Activated CD8-positive, alpha-beta memory T cell treated with anti-CD3 and anti-CD28 coated beads for 24 hours (primary cell): Measurements from ENCODE around the gene COL8A2.

Source experiments
- DNase-seq: peaks from one replicate; pipeline ENCODE4 v3.0.0-alpha.2; 2020

COL8A2 gene

DNA sequence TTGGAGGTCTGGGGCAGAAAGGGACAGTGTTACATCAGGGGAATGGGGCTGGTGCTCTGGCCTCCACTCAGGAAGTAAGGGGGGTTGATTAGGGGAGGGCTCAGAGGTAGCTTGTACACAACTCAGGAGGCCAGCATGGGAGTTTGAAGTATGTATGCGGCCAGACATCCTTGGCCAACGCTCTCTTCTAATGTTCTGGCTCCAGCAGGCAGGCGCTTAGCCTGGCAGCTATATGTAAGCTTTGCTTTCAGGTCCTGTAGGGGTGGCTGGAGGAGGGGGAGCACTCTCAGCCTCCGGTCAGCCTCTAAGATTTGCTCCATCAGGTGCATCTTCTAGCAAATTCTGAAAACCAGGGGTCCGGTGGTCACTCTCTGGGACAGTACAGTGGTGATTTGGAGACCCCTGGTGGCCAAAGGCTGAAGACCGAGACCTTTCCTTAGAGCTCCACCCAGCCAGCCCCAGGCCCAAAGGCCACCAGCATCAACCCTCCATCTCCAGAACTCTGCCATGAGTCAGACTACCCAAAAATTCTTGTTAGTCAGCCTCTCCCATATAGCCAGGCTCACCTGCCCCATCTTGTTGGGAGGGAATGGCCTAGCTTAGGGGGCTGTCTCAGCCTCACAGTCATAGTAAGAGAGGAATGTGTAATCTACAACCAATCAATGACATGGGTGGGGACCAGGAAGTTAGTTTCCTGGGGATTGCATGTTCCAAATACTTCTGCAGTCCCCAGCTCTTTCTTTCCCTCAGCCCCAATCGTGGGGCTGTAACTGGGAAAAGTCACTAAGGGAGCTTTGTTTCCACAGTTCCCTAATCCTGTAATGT is 9.7 kb upstream of the COL8A2 start:
- peak; percentile 73 for DNase-seq

DNA sequence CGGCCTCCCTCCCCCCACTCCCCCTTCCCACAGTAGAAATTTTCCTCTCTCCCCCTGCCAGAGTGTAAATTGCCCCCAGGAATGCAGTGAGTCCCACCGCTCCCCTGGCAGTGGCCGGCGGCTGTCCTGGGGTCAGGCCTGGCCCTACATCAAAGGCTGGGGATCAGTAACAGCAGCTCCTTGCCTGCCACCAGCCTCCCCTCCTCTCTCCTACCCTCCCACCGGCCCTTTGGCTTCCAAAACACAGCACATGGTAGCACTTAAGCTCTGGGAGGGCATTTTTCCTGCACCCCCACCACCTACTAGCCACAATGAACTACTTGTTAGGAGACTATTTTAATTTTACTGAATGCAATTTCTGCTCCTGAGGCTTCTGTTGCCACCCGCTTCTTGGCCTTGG is 9.0 kb upstream of the COL8A2 start:
- DNase-seq, result no peak

DNA sequence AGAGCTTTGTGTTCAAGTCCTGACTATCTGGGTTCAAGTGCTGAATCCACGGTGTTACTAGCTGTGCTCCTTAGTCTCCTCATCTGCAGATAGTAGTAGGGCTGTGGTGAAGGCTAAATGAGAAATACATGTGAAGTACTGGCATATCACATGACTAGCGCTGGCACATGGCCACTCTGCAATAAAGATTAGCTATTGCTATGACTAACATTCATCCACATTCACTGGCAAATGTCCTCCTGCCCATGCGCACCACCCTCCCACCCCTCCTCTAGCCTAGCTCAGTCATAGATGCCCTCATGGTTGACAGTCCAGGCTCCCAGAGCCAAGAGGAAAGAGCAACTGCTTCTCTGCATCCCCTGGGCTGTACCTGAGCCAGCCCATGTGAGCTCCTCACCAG is 8.5 kb upstream of the COL8A2 start:
- DNase-seq, result no peak

DNA sequence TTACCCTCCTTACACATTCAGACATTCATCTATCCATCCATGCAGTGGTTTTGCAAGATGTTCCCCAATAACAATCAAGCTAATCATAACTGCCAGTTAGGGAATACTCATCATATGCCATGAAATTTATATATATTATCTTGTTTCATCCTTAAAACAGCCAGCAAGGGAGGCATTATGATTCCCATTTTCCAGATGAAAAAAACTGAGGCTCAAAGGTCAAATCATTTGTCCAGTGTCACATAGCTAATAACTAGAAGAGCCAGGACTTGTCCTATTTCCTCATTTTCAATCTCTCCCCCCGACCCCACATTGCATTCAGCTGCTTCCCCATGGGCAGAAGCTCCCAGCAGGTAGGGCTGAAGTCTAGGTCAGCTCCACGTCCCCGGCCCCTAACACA is 7.0 kb upstream of the COL8A2 start:
- no peak for DNase-seq

DNA sequence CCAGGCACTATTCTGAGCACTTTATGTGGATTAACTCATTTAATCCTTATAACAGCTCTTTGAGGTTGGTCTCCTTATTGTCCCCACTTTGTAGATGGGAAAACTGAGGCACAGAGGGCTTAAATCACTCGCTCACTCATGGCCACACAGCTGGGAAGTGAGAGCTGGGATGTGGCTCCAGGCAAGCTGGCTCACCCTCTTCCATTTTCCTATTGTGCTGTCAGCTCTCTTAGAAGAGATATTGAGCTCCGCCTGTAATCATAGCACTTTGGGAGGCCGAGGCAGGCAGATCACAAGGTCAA is 3.8 kb upstream of the COL8A2 start:
- no peak for DNase-seq

DNA sequence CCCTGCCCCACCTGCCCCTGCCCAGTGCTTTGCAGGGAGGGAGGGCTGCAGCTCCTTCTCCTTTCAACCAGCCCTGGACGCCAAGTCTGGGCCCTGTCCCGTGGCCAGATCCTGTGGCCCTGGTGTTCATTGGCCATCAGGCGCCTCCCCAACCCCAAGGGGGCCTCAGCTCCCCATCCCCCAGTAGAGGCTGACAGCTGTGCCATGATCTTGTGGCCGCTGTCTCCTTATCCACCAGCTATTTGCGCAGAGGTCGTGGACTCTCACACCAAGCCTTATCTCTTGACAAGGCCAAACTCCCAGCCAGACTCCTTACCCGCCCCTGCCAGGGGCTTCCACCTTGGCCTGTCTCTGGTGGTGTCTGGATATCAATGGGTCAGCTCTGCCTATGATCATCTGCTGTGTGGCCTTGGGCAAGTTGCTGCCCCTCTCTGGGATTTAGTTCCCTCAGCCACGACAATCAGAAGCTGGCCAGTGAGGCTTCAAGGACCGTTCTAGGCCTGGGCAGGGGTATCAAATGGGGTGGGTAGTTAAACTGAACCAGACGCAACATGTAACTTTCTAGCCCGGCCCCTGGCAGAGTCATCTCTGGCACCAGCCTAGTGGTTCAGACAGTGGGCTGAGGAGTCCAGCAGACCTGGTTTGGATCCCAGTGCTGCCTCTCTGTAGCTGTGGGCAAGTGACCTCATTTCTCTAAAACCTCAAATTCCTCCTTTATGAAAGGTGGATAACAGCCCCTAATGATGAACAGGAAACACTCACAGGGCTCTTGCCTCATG is 3.3 kb upstream of the COL8A2 start:
- DNase-seq, result no peak

DNA sequence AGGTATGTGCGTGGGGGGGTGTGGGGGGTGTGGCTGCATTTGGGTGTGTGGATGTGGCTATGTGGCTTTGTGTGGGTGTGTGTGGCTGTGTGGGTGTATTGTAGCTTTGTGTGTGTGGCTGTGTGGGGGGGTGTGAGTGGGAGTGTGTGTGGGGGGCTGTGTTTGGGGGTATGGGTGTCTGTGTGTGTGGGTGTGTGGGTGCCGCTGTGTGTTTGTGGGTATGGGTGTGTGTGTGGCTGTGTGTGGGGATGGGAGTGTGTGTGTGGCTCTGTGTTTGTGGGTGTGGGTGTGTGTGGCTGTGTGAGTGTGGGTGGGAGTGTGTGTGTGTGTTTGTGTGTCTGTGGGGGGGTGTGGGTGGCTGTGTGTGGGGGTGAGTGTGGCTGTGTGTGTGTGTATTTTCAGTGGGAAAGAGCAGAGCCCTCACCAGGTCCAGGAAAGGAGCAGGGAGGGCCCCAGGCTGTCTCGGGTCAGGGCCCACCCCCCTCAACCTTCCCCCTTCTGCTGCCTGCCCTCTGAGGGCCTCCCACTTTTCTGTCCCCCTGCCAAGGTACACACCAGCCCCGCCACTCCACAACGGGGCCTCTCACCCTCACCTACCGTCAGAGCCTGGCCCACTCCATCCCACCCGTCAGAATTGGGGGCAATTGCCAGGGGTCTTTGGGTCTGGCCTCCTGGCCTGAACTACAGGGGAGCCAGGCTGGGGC is 1.9 kb upstream of the COL8A2 start:
- no peak for DNase-seq

DNA sequence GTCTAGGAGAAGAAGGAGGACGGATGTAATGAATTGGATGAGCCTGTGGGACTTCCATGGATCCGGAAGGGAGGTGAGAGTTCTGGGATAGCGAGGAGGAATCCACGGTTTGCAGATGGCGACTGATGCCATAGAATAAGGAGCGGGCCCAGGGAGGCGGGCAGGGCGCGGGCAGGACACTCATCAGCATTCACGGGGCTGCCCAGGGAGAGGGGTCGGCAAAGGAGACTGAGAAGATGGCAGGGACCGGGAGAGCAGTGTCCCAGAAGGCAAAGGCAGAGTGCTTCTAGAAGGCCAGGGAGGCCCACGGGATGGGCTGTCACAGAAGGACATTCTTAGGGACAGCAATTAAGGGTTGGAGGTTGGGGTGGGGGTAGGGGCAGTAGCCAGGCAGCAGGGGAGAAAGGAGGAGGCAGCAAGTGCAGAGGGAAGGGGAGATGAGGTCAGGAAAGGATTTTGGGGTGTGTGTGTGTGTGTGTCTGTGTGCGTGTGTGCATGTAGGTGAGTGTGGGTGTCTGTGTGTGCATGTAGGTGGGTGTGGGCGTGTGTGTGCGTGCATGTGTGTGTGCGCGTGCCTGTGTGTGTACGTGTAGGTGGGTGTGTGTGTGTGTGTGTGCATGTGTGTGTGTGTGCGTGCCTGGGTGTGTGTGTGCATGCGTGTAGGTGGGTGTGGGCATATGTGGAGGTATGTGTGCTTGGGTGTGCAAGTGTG is 1.1 kb upstream of the COL8A2 start:
- DNase-seq, result no peak

DNA sequence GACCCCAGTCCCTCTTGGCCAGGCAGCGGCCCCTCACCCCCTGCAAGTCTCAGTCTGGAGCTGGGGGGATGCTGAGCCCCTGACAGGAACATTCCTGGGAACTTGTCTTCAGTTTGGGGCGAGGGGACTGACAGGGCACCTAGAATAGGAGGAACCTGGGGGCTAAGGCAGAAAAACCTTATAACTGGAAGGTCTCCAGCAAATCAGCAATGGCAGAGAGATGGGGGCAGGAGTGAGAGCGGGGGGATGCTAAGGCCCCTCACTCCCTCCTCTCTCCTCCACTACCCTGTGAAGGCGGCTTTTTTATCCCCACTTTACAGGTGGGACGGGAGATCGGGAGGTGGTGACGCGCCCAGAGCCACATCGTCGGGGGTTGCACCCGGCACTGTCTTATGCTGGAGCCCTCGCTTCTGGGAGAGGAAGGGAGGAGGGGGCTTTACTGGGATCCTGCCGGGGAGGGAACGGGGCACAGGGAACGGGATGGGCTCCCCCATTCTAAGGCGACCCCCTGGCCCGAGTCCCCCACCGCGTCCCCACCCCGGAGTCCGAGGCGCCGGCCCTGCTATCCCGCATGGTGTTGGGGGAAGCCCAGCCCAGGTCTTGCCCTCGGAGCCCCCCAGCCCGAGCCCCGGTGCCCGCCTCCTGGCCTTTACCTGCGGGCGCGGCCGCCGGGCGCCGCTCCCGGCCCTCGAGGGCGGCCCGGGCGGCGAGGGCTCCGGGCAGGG is 456 bp downstream of the COL8A2 start:
- no peak for DNase-seq

DNA sequence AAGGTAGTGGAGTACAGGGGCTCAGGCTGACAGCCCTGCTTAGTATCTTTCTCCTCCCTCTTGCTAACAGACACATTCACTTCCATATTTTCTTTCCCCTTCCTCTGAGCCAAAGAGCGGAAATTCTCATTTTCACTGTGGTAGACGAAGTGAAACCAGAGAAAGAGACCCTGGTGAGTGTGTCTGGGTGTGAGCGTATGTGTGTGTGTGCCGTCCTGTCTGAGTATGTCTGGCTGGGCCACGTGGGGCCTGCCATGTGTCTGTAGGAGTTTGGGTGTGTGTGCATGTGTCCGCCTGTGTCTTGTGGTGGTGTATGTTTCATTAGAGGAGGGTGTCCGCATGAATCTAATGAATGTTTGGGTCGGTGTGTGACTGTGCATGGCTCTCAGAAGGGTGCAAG is 1.7 kb downstream of the COL8A2 start:
- no peak for DNase-seq

DNA sequence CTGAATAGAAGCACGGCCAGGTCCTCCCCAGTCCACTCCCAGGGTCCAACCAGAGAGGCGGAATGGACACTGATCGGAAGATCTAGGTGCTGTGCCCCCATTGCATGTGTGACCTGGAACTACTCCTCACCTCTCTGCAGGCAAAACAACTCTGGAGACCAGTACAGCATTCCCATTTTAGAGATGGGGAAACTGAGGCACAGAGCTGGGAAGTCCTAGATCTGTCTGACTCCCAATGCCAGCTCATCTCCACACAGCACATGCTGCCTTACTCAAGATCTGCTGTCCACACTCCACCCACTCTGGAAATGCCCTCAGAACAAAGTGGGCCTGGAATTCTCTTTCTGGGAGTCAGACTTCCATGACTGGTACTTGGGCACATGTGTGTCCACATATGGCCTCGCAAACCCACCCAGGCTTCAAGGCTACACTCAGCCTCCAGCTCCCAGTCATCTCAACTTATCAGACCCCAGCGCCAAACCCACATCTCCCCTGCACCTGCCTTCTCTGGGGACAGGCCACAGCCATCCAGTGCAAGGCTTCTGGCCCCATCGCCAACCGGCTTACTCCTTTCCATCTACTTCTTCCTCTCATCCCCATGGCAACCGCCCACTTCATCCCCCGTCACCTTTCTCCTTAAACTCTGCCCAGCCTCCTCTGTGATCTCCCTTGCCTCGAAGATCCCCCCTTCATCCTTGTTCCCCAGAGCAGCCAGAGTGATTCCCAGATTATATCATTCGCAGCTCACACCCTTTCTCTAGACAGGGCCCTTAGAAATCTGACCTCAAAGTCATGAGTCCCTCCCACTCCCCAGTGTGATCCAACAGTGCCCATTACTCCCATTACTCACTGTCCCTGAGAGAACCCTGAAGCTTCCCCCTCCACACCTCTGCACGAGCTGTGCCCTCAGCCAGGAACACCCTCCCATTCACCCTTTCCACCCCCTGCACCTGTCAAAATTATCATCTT is 2.7 kb downstream of the COL8A2 start:
- DNase-seq, result no peak

DNA sequence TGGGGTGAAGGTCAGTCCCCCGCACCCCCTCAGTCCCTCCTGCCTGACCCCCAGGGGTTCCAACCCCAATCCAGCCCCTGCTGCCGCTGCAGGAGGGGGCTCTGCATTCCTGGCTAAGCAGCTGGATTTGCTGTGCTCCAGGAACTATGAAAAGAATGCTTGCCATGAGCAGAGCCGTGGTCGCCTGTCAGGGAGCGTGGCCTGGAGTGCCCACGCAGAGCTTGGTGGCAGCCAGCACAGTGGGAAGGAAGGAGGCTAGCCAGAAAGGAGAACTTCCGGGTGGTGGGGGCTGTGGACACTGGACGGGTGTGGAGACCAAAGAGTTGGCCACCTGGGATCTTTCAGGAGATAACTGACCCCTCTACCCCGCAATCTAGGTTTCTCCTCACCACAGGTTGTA is 5.6 kb downstream of the COL8A2 start:
- DNase-seq, result no peak

DNA sequence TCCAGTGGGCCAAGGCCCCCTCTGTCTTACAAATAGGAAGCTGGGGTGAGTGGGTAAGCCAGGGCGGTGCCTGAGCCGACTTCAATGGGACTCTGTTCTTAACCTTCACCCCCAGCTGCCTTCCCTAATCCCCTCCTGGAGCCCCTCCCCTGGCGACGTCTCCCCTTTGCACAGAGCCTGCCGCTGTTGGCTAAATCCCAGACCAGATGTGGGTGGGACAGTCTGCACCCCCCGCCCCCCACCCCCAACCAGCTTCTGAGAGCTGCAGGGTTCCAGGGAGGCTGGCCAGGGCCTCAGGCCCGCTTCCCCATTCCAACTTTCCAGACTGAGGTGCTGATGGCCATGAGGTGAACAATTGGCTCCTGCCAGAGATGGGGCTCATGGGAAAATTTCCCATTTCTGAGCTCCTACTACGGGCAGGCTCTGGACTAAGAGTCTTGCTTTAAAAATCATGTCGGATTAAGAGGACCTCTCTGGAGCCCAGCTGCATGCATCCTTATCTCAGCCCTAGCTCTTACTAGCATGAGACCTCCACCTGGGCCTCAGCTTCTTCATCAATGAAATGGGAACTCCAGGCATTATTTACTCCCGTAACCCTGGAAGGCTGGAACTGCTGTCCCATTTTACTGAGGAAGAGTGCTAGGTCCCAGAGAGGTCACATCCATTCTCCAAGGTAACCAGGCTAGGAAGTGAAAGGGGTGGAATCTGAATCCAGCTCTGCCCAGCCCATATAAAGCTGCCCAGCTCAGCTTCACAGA is 6.4 kb downstream of the COL8A2 start:
- no peak for DNase-seq

DNA sequence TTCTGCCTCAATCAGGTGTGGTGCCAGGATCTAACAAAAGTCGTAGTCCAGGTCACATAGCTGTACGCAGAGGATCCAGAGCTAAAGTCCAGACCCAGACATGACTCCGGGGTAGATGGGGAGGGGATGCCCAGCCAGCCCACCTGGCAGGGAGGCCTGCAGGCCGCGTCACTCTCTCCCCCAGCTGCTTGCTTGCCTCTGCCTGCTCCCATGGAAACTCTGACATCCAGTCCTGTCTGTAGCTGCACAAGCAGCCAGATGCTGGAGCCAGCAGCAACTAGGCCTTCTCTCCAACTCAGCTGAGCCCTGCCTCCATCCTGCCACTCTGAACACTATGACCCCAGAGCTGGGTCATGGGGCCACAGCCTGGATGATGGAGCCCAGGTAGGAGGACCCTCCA is 8.1 kb downstream of the COL8A2 start:
- DNase-seq, result no peak

DNA sequence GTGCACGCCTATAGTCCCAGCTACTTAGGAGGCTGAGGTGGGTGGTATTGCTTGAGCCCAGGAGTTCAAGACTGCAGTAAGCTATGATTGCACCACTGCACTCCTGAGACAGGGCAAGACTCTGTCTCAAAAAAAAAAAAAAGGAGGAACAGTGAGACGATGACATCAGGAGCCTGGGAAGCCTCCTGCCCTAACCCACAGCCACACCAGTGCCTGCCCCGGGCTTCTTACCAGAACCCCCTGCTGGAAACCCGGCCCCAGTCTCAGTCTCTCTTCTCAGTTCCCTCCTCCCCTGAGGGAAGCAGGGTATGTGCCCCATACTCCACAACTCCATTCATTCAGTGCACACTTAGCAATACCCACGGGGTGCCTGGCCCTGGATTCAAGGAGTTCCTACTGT is 9.1 kb downstream of the COL8A2 start:
- no peak for DNase-seq

DNA sequence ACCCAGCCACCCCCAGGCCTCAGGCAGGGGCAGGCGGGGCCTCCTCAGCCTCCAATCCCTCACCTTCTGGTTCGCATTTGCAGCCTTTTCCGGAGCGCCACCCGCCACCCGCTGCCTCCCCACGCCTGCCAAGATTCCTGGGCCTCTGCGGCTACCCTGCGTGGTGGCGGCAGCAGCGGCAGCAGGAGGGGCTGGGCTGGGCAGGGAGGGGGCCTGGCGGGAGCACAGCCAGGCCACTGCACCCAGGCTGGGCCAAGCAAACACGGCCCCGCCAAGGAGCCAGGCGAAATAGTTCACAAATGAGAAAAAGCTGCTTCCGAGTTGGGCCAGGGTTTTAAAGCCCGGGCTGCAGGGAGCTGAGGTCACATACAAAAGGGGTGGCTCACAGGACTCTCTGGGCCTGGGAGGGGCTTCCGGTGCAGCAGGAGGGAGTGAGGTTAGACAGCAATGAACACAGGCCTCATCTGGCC is 9.8 kb downstream of the COL8A2 start:
- DNase-seq, result no peak

DNA sequence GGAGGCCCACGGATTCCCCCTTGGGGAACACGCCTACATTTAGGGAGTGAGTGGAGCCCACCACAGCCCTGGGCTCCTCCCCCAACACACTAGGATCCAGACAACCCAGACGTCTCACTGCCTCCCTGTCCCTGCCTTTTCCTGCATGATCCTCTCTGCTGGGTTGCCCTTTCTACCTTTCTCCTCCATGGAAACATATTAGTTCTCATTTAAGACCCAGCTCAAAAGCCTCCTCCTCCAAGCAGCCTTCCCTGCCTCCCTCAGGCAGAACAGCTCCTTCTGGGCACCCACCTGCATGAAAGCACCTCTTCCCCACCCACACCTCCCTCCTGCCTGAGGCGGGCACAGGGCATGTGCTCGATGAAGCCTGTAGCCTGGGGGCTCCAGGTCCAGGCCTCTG is 10.7 kb downstream of the COL8A2 start:
- DNase-seq, result no peak

DNA sequence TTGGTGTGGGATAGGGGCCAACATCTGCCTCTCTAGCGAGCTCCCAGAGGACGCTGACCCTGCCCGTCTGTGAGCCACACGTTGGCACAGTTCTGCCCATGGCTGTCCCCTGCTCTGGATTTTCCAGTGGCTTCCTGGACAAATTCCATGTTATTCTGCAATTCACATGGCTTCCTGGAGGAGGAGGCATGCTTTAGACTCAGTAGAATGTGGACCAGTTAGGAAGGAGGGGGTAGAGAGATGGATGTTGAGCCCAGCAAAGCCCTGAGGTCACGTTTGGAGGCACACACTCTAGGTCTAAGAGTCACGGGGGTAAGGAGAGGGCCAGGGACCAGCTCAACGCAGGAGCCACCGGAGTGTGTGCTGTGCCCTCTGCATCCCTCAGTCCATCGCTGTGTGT is 12.2 kb downstream of the COL8A2 start:
- DNase-seq, result no peak

DNA sequence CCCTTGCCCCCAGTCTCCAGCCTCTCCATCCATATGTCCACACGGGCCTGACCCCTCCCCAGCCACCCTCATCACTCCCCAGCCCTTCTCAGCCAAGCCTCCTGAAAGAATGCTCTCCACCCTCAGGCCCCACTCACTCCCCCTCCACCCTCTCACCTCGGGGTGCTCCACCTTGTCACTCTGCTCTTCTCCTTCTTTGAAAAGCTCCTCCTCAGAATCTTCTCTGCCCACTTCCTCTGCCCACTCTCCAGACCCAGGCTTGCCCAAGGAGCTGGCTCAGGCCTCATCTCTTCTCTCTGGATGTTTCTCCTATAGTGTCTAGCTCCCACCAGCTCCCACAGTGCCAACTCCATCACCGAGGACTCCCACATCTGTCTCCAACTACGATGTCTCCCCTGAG is 13.9 kb downstream of the COL8A2 start:
- no peak for DNase-seq

DNA sequence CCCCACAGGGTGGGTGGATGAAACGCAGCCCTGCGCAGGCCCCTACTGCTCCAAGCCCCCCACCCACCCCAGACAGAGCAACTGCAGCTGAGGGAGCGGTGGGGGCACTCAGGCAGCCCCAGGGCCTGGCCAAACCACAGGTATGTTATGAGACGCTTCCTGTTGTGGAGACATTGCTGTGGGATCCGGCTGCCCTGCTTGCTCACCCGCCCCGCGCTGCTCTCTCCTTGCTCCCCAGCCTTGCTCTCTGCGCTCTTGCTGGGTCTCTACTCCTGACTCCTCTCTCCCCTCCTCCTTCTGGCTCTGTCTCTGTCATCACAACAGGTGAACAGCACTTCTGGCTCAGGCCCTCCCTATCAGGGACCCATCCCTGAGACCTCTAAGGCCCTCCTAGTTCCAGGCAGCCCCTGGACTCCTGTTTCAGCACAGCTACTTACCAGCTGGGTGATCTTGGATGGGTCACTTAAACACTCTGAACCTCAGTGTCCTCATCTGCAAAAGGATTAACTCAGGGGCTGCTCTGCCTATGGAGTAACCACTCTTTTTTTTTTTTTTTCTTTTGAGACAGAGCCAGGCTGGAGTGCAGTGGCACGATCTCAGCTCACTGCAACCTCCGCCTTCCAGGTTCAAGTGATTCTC is 15.9 kb downstream of the COL8A2 start:
- peak; percentile 76 for DNase-seq
